Pancreas (tissue), 10 donors: Measurements from ENCODE around the gene DNER. TPM values are rescaled to one million over a fixed set of nuclear protein-coding genes. Genes with fewer than 3 reads are reported as not detected.

ENCODE experiments used
- ATAC-seq, 4 donors: fragments of 200-7000 bp; cut with Tn5 transposase; one replicate each; pipeline versions ENCODE4 v1.8.0 to v1.9.1; 2020; ENCODE audit warnings: mild to moderate bottlenecking in 4 of 4, moderate library complexity in 4 of 4
- DNase-seq, 6 donors: peaks; one replicate each; pipeline ENCODE4 v3.0.0-alpha.2; 2020
- FAIRE-seq: peaks from 2 replicates; lab custom pipeline; 2012; peaks lifted over from hg19 to GRCh38; lab: Jason Lieb, UNC
- H3K27ac ChIP-seq, 4 donors: fragments of 200-600 bp; sonication (generic); 1 replicate in 3 of 4; 2 replicates in 1 of 4; pipeline versions ENCODE4 v1.5.0 to v1.8.0; 2020
- H3K27me3 ChIP-seq, 4 donors: fragments of 200-600 bp; one replicate each; pipeline ENCODE4 v1.8.0; 2021
- H3K36me3 ChIP-seq, 3 donors: fragments of 200-600 bp; sonication (generic) in 1 of 3; one replicate each; pipeline versions ENCODE4 v1.5.0 to v1.8.0; 2020 to 2021
- H3K4me1 ChIP-seq, 3 donors: fragments of 200-600 bp; one replicate each; pipeline ENCODE4 v1.8.0; 2021
- H3K4me3 ChIP-seq, 4 donors: fragments of 200-600 bp; sonication (generic) in 2 of 4; one replicate each; pipeline versions ENCODE4 v1.5.0 to v1.8.0; 2020 to 2021
- H3K9me3 ChIP-seq, 4 donors: fragments of 200-600 bp; one replicate each; pipeline ENCODE4 v1.8.0; 2021
- WGBS, 2 donors: extraction: QIAGEN DNeasy Blood & Tissue Kit; methylation state at CpG; one replicate each; pipeline ENCODE4 v1.1.7; 2013; 5-methylcytosine and 5-hydroxymethylcytosine counted together
- intact Hi-C, 3 donors: fragments of 100-400 bp; cut with DNase I; formaldehyde crosslinking; loops; one replicate each; pipeline versions ENCODE4 v1.11.1 to v1.14.2; 2022
- polyA plus RNA-seq, 2 donors: library from polyadenylated mRNA; stranded (reverse); fragments of 200-250 nt; gene quantifications; one replicate each; pipeline ENCODE4 v1.2.3, GENCODE V29; 2013
- total RNA-seq, 6 donors: library from RNA; stranded (reverse); fragmentation: NEBNext Ultra II Directional in 4 of 6; extraction: Animal tissue kit (Norgen Biotek cat#: 25700) in 4 of 6; gene quantifications; one replicate each; pipeline versions ENCODE4 v1.2.1 to v1.2.4, GENCODE V29; 2021 to 2023
- TF ChIP-seq, protein P1 (sequence below), 4 donors: fragments of 200-600 bp; sonication (generic) in 3 of 4; IDR thresholded peaks; one replicate each; pipeline versions ENCODE4 v1.5.0 to v1.8.0; 2021; ENCODE audit warnings: antibody characterized with exemption in 4 of 4
- donor health status: healthy with polysubstance abuse.
- donor health status: DM: no; HTN: no; CAD: no; lungs with moderate emphysema.
- donor health status: DM: no; HTN: no; CAD: no.
- donor health status: control.
- donor health status: control.
- donor health status: Bipolar disorder and iron deficiency.
- donor health status: DM: yes; HTN: yes; CAD: no.
- donor health status: DM: no; HTN: no; CAD: no.
- donor health status: DM: no; HTN: no; CAD: no.
- donor health status: DM: yes; HTN: yes; CAD: no.

DNER gene
- total and polyA plus RNA-seq, 8 donors = 0.25 to 2.3 (median 0.44) TPM

DNA sequence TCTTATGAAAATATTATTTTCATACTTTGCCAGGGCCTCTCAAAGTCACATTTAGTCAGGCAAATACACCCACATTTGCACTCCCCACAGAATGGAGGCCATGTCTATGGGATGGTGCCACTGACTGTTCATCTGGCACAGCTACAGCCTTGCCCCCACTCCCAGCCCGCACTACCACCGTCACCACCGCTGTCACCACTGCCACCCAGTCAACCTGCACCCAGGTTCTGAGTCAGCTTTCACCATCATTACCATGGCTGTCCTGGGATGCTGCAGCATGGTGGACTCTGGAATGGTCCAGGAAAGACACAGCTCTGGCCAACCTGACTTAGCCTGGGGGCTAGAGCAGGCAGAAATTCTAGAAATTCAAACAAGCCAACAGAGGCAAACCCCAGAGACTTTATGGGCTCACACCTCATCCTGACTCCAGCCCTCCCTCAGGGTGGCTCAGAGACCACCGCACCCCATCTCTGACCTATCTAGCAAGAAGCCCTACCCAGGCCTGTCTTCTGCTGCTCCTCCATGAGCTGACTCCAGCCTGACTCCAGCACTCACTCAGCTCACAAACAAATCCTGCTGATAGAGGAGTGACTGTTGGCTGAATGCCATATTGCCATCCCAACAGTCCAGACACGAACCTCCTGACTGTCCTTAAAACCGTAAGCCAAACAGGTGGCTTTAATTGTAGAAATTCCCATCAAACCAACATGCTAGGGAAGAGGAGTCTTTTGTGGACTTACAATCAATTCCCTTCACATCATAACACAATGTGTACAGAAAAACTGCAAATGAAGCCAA lies 28.0 kb downstream of the DNER start:
- no peak overlapping the region for H3K27ac ChIP-seq
- H3K36me3 ChIP-seq = no peaks in the 10 kb centered on the region
- FAIRE-seq = no peak
- intact Hi-C loops = no loop called here
- no peak for ATAC-seq
- H3K4me3 ChIP-seq = no peak overlapping the region
- TF ChIP-seq, protein P1, sequence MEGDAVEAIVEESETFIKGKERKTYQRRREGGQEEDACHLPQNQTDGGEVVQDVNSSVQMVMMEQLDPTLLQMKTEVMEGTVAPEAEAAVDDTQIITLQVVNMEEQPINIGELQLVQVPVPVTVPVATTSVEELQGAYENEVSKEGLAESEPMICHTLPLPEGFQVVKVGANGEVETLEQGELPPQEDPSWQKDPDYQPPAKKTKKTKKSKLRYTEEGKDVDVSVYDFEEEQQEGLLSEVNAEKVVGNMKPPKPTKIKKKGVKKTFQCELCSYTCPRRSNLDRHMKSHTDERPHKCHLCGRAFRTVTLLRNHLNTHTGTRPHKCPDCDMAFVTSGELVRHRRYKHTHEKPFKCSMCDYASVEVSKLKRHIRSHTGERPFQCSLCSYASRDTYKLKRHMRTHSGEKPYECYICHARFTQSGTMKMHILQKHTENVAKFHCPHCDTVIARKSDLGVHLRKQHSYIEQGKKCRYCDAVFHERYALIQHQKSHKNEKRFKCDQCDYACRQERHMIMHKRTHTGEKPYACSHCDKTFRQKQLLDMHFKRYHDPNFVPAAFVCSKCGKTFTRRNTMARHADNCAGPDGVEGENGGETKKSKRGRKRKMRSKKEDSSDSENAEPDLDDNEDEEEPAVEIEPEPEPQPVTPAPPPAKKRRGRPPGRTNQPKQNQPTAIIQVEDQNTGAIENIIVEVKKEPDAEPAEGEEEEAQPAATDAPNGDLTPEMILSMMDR (IDR thresholded peaks at IDR 0.05) = no peak
- H3K27me3 ChIP-seq = no peaks in the 10 kb centered on the region
- H3K4me1 ChIP-seq = no peaks in the 10 kb centered on the region
- DNase-seq = no peak
- 64 to 70% methylated on average over 6 of the region's 6 CpGs for WGBS, 2 donors
- H3K9me3 ChIP-seq = no peaks in the 10 kb centered on the region

DNA sequence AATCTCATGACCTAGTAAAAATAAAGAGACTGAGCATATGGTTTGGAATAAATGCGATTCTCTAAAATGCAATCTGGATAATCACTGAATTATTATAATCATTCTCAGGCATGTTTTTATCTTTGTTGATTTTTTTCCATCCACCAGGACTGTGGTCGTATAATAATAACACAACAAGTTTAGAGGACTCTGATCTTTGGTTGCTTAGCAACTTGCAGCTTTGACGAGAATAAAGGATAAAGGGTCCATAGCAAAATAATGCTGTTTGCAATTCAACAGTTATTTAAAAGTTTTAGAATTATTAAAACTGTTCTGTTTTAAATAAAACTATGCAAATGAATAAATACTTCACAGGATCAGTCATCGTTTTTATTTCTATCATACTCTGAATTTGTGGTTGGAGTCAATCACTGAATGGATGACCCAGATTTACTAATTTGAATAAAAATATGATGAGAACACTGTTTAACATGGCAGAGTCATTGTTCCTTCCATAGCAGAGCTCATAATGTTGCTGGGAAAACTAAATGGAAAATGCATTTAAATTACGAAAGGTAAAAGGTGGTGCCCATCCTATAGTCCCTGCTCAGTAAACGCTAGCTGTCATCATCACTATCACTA lies 29.3 kb downstream of the DNER start:
- Histone ChIP-seq H3K27me3 (no peaks in the 10 kb centered on the region), H3K9me3 (no peaks in the 10 kb centered on the region), H3K4me1 (no peaks in the 10 kb centered on the region), H3K27ac (no peak overlapping the region), H3K4me3 (no peak overlapping the region), H3K36me3 (no peaks in the 10 kb centered on the region)
- DNase-seq (no peak), FAIRE-seq (no peak), ATAC-seq (no peak)
- WGBS, 2 donors = 63 to 73% methylated on average over 6 of the region's 6 CpGs
- TF ChIP-seq, protein P1 (IDR thresholded peaks at IDR 0.05) = no peak
- intact Hi-C loops = no loop called here

DNA sequence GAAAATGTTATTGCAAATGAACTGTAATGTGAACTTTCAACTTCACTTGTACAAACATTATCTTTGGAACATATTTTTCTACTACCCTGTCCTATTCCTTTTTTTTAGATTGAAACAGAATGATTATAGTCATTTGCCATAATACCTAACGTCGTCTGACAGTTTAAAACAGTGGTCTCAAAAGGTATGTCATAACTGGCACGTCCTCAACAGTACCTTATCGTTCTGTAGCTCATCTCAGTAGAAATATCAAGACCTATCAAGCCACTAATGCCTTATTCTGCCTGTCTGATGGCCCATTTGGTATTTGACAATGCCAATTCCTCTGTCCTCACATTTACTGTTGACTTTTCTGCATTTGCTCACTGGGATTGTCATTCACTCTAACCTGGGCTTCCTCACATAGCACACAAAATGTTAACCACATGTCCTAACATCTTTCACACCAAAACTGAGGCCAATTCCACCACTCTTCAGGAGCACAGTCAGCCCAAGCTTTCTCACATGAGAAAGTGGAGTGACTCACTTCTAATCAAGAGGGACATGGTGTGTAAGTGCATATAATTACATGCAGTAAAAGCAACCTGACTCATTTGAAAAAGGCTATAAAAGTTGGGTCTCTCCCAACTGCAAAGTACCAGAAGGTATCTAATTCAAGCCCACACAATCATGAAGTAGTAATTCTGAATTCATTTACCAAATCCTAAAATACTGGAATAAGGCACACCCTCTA lies 34.8 kb downstream of the DNER start:
- 59 to 71% methylated on average over 4 of the region's 4 CpGs for WGBS, 2 donors
- H3K36me3 ChIP-seq = no peaks in the 10 kb centered on the region
- intact Hi-C loops = no loop called here
- TF ChIP-seq, protein P1 (IDR thresholded peaks at IDR 0.05) = no peak
- H3K27ac ChIP-seq = no peak overlapping the region
- FAIRE-seq = no peak
- no peak overlapping the region for H3K4me3 ChIP-seq
- H3K4me1 ChIP-seq = no peaks in the 10 kb centered on the region
- no peaks in the 10 kb centered on the region for H3K9me3 ChIP-seq
- ATAC-seq = no peak
- H3K27me3 ChIP-seq = peaks cover 0 to 2% (median 0%) of the 10 kb centered on the region in 4 donors
- no peak for DNase-seq

DNA sequence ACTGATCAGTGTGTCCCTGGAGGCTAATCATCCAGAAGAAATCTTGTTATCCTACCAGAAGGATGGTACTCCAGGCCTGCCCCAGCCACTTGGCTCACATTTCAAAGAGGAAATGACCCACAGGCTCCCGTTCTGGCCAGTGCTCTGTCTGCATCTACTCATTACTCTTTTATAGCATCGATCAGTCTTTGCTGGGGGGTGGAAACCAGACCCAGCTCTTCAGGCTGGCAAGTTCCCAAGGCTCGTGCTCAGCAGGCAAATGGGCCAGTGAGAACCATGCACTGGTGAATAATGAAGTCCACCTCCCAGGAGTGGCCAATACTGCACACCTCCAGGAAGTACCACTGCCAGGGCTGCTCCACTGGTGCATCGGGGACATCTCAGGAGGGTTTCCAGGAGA lies 38.8 kb downstream of the DNER start:
- no peak overlapping the region for H3K27ac ChIP-seq
- H3K9me3 ChIP-seq = no peaks in the 10 kb centered on the region
- H3K36me3 ChIP-seq = no peaks in the 10 kb centered on the region
- WGBS, 2 donors = 29 to 33% methylated on average over 4 of the region's 4 CpGs
- intact Hi-C loops = no loop called here
- H3K27me3 ChIP-seq = peaks cover 0 to 2% (median 0%) of the 10 kb centered on the region in 4 donors
- no peak overlapping the region for H3K4me3 ChIP-seq
- no peaks in the 10 kb centered on the region for H3K4me1 ChIP-seq
- TF ChIP-seq, protein P1 (IDR thresholded peaks at IDR 0.05) = no peak
- ATAC-seq = peak; percentile 31 to 55 (median 46)
- peak in 4 of 6 donors; percentile 25 to 41 (median 33) for DNase-seq
- no peak for FAIRE-seq
